GM12872 (cell line): ENCODE results near the gene POLR2J.

Experiments
- TF ChIP-seq, protein P1 (sequence below): IDR thresholded peaks from 3 replicates; pipeline ENCODE4 v1.5.1; 2011; ENCODE audit warnings: low read depth, mild to moderate bottlenecking, low read length, moderate library complexity; ENCODE audit not compliant: insufficient read depth

The POLR2J gene

DNA sequence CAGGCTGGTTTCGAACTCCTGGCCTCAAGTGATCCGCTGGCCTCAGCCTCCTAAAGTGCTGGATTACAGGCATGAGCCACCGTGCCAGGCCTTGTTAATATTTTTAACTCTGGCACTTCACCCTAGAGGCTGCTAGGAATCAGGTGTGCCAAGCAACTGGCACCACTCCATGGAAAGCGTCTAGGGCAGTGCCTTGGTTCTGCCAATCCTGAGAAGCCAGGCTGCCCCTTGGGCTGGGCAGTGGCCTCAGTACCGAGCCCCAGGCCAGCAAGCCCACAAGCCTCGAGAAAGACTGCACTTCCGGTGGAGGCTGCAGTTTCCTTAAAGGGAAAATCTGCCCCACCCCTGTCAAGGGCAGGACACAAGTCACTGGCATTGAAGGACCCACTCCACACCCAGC is 25.4 kb downstream of the POLR2J start:
- TF ChIP-seq, protein P1, sequence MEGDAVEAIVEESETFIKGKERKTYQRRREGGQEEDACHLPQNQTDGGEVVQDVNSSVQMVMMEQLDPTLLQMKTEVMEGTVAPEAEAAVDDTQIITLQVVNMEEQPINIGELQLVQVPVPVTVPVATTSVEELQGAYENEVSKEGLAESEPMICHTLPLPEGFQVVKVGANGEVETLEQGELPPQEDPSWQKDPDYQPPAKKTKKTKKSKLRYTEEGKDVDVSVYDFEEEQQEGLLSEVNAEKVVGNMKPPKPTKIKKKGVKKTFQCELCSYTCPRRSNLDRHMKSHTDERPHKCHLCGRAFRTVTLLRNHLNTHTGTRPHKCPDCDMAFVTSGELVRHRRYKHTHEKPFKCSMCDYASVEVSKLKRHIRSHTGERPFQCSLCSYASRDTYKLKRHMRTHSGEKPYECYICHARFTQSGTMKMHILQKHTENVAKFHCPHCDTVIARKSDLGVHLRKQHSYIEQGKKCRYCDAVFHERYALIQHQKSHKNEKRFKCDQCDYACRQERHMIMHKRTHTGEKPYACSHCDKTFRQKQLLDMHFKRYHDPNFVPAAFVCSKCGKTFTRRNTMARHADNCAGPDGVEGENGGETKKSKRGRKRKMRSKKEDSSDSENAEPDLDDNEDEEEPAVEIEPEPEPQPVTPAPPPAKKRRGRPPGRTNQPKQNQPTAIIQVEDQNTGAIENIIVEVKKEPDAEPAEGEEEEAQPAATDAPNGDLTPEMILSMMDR, result no peak

- TF ChIP-seq, protein P1, result no peak
Observed at GRCh38 chr7:102452451-102452850, 26.3 kb downstream of the POLR2J start.

DNA sequence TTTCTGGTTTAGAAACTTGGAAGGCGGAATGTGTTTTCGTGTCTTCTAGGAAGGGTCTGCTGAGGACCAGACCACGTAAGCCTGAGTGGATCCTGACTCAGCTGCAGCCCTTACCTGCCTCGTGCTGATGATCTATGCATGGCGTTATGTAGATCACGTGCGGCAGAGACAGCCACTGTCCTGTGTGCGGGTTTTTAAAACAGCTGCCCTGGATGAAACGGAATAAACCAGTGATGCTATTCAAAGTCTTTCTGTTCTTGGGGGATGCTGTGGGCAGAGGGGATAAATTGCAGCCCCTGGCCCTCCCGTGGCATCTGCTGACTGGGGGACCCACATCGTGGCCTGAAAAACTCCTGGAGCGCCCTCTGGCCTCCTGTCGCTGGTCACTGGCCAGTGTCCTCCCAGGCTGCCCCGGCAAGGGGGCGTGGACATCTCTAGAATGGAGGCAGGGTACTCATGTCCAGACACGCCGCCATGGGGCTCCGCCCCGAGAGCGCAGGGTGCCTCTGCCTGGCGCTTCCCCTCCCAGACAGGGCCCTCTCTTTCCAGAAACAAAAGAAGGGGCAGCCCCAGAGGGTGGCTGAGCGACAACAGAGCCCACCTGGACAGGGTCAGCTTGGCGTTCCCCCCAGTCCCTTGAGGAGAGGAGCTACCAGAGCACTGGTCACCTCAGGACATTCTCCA is 27.2 kb downstream of the POLR2J start:
- TF ChIP-seq, protein P1, result no peak

DNA sequence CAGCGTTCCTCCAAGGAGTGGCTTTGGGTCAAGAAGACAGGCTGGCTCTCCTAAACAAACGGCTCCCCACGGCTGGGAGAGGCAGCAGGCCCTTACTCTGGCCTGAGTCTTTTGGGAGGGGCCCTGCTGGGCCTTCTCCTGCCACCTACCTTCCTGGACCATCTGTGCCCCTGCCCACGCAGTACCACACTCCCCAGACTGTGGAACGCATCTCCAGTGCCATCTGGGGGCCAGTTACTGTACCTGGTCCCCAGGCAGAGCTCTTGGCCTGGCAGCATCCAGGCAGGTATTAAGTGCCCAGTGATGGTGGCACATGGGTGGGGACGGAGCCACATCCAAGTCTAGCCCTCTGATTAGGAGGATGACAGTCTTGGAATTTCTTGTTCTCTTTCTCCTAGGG is 28.5 kb downstream of the POLR2J start:
- TF ChIP-seq, protein P1, result peak; percentile 78

DNA sequence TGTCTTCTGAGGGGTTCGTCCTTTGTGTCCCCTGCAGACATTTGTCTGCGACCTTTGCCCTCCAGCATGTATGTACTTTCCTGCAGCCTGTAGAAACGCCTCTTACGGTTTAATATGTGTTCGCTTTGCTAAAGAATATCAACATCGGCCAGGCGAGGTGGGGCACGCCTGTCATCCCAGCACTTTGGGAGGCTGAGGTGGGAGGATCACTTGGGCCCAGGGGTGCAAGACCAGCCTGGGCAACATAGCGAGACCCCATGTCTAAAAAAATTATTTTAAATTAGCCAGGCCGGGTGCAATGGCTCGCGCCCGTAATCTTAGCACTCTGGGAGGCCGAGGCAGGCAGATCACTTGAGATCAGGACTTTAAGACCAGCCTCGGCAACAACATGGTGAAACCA is 29.6 kb downstream of the POLR2J start:
- TF ChIP-seq, protein P1, result no peak

GRCh38 chr7:102447311-102447710 is 31.4 kb downstream of the POLR2J start:
- TF ChIP-seq, protein P1, result no peak

GRCh38 chr7:102446387-102447156 is 32.1 kb downstream of the POLR2J start:
- TF ChIP-seq, protein P1, result no peak
